ENCODE data around the gene IL26.

DNA sequence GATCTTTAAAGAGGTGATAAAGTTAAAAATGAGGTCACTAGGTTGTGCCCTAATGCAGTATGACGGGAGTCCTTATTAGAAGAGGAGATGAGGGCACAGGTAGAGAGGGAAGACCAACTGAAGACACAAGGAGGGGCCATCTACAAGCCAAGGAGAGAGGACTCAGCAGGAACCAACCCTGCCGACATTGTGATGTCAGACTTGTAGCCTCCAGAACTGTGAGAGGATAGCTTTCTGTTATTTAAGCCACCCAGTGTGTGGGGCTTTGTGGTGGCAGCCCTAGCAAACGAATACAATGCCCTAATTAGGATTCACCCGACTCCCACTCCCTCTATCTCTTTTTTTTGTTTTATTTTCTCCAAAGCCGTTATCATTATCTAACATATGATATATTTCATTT, 7.9 kb upstream of the IL26 start:
- TF ChIP-seq, protein P1, sequence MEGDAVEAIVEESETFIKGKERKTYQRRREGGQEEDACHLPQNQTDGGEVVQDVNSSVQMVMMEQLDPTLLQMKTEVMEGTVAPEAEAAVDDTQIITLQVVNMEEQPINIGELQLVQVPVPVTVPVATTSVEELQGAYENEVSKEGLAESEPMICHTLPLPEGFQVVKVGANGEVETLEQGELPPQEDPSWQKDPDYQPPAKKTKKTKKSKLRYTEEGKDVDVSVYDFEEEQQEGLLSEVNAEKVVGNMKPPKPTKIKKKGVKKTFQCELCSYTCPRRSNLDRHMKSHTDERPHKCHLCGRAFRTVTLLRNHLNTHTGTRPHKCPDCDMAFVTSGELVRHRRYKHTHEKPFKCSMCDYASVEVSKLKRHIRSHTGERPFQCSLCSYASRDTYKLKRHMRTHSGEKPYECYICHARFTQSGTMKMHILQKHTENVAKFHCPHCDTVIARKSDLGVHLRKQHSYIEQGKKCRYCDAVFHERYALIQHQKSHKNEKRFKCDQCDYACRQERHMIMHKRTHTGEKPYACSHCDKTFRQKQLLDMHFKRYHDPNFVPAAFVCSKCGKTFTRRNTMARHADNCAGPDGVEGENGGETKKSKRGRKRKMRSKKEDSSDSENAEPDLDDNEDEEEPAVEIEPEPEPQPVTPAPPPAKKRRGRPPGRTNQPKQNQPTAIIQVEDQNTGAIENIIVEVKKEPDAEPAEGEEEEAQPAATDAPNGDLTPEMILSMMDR (IDR thresholded peaks at IDR 0.05) = no peak
- no peak for TF ChIP-seq POLR2AphosphoS5 (IDR thresholded peaks at IDR 0.05; ENCODE audit: low read depth, low read length)
- TF ChIP-seq SIN3A (IDR thresholded peaks at IDR 0.05; ENCODE audit: borderline replicate concordance, insufficient read depth, low read depth, low read length) = no peak
